HG03025 (cell line): ENCODE data around the gene BEGAIN.

Experiments used
- ATAC-seq: cut with Tn5 transposase; IDR thresholded peaks from one replicate; pipeline ENCODE4 v1.9.1; 2021; ENCODE audit warnings: mild to moderate bottlenecking, moderate library complexity; ENCODE audit not compliant: unreplicated experiment, low FRiP score

BEGAIN gene

DNA sequence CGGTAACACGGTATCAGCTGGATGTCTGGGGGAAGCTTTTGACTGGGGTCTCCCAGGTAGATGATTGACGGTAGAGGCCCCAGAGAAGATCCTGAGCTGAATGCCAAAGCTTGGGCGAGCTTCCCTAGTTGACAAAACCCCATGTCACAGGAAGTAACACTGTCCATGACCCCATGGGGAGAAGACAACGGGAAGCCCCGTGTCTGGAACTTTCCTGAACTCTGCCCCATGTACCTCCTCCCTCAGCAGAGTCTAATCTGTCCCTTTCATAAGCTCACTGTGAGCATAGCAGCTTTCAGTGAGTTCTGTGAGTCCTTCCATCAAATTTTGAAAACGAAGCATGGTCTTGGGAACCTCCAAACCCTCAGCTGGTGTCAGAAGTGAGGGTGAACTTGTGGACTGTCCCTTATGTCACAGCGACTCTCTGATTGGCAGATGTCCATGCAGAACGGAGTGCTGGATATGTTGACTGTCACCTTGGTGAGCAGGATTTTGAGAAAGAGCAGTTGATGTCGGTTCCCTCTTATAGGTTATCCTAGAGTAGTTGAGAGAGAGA lies 29.7 kb upstream of the BEGAIN start:
- ATAC-seq = no peak

DNA sequence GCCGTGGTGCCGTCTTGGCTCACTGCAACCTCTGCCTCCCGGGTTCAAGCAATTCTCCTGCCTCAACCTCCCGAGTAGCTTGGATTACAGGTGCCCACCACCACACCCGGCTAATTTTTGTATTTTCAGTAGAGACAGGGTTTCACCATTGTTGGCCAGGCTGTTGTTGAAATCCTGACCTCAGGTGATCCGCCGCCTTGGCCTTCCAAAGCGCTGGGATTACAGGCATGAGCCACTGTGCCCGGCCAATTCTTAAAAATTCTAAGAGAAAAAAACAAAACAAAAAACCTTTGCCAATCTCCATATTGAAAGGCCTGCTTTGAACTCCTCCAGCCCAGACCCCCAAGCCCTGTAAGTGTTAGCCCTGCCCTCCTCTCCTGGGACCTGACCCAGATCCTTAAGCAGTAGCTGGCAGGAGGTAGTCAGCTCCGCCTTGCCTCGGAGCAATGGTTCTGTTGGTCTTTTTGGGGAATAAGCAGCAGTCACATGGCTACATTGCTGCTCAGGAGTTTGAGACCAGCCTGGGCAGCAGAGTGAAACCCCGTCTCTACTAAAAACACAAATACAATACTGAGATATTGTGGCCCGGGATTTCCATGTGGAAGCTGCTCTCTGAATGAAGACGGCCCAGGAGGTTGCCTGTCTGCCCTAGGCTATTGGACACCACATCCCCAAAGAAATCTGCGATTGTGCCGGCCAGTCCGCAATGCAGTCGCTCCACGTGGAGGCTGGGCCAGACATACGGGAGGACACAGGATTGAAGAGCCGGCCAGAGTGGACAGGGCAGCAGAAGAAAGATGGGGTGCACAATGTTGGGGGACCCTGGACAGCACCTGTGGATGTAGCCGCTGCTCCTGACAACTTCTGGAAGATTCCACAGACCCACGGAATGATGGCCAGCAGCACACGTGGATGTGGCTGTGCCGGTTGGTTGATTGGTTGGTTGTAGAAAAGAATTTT lies 28.8 kb upstream of the BEGAIN start:
- no peak for ATAC-seq

DNA sequence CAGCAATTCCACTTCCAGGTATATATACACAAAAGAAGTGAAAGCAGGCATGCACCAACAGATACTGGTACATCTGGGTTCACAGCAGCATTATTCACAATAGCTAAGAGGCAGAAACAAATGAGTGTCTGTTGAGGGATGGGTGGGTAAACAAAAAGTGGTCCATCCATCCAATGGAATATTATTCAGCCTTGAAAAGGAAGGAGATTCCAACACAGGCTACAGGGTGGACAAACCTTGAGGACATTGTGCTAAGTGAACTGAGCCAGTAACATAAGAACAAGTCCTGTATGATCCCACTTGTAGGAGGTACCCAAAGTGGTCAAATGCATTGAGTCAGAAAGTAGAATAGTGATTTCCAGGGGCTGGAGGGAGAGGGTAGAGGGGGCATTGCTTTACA lies 27.6 kb upstream of the BEGAIN start:
- ATAC-seq = no peak

DNA sequence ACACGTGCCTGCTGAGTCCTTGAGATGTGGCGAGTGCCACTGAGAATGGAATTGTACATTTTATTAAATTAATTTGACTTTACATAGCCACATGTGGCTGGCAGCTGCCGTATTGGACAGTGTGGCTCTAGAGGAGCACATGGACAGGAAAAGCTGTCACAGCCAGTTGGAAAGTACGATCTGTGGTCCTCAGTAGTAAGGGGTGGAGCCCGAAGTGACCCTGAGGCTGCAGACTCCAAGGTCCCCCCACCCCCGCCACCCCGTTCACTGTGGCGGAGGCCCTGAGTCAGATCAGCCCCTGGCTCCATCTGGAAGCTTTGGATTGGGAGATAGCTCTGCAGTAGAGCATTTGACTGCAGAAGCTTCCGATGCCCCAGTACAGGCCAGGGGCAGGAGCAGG lies 25.8 kb upstream of the BEGAIN start:
- no peak for ATAC-seq

DNA sequence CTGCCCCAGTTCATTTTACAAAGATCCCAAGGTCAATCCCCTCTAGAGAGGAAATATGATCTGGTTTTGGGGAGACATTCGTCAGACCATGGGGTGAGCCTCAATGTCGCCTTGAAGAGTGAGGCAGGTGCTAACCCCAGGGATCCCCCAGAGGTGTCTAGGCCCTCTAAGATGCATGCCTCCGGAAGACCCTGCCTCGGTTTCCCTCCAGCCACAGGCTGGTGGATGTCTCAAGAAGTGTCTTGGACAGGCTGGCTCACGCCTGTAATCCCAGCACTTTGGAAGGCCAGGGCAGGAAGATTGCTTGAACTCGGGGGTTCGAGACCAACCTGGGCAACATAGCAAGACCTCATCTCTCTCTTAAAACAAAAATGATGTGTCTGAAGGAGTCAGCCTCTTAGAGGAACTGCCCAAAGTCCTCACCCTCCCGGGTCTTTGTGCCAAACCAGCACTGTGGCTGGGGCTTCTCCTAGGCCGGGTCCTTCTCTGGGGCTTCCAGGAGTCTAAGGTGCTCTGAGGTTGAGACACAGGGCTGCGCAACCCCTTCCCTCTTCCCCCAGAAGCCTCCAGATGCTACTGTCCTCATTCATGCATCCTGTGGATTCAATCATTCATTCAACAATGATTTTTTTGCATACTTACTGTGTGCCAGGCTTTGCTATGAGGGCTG lies 24.7 kb upstream of the BEGAIN start:
- ATAC-seq = no peak

DNA sequence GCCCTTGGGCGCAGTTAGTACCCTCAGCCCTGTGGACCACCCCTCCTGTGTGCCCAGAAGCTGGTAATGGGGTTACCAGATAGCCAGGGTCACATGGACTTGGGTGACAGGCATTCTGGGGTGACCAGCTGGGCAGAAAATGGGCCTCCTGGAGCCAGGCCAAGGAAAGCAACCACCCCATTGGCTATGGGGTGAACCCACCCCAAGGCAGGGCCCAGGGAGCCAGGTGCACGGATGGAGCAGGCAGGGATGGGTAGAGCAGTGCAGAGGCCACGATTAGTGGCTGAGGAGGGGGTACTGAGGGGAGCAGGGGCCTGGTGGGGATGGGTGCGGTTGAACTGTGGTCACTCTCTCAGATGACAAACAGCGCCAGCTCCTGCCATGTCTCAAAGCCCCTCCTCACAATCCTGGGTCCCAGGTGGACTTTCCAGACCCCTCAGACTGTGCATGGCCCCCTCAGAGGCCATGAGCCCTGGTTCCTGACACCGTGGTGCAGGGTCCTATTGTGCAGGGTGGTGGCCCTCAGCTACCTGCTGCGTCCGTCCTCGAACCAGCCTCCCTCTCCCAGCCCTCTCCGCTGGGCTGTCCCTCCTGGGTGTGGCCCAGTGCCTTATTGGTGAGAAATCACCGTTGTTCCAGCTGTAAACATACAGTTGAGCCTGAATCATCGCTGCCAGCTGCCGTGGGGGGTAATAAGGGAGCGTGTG lies 23.4 kb upstream of the BEGAIN start:
- ATAC-seq = no peak

DNA sequence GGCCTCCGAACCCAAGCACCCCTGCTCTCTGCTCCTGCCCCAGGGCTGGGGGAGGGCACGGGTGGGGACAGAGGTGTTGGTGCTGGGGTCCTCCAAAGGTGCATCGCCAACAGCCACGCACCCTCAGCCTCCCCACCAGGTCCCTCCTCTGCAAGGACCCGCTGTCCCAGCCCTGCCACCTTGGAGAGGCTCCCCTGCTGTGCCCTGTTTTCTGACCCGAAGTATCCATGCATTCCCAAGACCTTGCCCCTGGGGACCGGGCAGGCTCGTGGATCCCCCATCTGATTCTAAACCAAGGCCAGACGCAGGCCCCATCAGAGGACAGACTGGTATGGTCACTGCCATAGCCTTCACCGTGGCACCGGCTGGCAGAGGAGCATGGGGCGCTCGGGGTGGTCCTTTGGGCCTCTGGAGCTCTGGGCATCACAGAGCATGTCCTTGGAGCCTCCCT lies 22.7 kb upstream of the BEGAIN start:
- no peak for ATAC-seq

DNA sequence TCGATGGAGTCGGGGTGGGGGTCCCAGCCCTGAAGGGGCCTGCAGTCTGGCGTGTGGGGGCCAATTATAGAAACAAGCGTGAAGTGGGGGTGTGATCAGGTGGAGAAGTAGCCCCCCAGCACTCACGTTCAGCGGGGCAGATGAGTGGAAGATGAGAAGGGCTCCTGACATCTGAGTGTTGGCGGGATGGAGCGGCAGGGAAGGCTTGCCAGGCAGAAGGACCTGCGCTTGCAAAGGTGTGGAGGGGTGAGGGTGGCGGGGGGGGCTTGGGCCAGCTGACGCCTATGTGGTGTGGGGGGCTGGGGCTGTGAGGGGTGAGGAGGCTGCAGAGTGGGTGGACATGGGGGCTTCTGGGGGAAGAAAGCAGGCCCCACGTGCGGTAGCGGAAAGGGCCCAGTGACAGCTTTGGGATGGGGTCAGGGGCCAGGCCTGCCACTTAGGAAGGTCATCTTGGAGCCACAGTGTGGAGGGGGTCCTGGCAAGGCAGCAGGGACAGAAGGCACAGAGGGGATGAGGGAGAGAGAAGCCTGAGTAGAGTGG lies 22.2 kb upstream of the BEGAIN start:
- no peak for ATAC-seq

DNA sequence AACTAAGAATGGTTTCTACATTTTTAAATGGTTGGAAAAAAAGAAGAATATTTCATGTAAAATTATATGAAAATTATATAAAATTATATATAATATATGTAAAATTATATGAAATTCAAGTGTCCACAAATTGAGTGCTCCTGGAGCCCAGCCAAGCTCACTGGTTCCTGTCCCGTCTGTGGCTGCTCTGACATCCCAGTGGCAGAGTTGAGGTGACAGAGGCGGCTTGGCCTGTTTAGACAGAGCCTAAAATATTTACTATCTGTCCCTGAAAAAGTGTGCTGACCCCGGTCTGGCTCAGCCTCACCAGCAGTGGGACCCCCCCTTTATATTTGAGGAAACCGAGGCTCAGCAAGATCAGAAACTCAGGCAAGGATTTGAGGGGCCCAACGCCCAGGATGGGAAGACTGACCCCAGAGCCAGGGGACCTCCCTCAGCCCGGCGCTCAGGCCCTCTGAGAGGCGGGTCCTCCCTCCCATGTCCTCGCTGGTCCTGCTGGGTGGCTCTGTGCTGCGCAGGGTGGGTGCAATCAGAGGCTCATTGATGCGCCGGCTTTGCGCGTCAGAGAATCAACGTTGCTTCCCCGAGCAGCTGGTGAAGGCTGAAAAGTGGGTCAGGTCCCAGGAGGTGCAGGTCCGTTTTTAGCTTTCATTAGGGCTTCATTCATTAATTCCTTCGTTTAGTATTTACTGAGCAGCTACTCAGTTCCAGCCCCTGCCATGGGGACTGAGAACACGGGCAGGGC lies 21.5 kb upstream of the BEGAIN start:
- no peak for ATAC-seq

DNA sequence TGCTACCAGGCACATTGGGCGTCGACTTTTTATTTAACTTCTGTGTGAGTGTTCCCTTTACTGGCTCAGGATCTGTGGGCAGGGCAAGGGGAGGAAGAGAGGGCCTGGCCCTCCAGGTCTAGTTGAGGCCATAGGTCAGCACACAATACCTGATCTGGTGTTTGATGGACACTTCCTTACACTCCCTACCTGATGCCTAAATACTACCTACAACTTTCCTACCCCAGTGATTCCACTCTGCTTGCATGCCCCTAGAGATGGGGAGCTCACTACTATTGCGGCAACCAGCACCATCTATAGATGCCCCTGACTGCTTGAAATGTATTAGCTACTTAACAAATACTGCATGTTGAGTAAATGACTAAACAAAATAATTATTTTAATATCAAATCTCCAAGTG lies 20.8 kb upstream of the BEGAIN start:
- ATAC-seq = no peak

DNA sequence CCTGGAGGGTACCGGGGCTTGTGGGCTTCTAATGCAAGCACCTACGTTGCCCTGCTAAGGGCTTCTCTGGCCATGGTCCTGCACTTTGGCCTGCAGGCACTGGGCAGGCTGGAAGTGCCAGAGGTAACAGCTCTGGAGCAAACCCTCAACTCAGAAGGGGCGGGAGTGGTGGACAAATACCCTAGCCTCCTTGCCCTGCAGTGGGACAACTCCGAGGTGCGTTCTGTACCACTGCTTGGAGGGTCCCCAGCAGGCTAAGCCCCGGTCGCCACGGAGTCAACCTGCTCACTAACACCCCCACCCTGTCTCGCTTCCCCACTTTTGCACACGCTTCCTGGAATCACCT lies 20.4 kb upstream of the BEGAIN start:
- ATAC-seq = no peak

DNA sequence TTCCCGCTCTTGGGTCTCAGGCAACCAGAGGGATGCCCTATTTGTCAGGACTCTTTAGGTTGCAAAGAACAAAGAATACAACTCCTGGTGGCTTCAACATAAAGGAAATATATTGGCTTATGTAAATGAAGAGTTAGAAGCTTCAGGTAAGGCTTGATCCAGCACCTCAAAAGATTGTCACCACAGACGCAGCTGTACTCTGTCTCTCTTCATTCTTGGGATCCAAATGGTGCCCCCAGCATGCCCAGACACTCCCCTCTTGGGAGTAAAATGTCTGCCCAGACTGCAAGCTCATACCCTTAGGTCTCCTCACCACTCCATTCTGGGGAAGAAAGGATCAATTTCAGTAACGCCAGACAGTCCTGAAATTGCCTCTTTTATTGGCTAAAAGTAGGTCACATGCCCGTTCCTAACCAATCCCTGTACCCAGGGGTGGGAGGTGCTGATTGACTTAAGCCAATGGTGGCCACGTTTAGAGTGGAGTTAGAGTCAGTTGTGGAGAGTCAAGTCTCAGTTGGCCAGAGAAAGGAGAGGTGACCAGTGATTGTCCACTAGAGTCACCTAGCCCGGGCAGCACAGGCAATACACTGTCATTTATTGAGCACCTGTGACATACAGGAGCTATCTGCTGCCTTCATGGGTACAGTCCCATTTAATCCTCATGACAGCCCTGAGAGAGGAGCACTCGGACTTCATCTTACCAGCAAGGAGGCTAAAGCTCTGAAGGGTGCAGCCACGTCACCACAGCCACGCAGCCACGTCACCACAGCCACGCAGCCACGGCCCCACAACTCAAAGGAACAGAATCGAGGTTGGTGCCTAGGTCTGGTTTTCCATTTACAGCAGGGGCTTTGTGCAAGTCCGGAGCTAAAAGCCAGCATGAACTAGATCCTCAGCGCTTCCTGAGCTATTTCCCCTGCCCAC lies 19.7 kb upstream of the BEGAIN start:
- no peak for ATAC-seq

DNA sequence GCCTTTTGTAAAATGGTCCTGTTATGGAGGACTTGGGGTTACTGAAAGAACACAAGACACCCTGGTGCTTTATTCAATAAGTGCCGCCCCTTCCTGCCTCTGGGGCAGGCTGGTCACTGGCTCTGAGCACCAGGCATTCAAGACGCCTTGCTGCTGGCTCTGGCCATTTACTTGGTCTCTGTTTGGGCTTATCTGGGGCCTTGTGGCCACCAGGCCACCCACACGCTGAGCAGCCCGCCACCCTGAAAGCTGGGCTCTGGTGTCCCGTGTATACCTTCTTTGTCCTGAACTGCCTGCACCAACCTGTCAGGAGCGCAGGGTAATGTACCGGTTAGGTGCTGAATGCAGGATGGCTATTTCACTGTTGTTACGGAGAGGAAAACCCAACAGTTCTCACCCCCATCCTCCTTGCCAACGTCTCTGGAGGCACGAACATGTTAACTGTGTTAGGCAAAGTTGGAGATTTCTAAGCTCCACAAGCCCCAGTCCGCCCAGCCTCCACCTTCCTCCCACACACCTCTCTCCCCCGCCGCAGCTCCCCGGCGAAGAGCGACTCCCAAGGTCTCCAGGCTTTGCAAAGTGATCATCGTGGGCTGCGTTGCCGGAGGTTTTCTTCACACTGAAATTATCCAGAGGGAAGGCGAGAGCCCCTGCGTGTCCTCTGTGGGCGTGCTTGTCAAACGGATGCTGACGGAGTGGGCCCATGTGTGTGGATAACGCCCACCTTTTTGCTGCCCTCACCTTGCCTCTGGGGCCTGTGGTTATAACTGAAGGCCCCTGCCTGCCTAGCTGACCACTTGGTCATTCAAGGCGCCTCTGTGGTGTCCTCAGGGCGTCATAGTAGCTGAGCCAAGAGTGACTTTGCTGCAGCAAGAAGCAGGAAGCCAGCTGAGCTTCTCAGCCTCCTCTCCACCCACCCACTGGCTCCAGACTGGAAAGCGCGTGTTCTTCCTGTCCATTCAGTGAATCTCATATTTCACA lies 18.8 kb upstream of the BEGAIN start:
- ATAC-seq = no peak

DNA sequence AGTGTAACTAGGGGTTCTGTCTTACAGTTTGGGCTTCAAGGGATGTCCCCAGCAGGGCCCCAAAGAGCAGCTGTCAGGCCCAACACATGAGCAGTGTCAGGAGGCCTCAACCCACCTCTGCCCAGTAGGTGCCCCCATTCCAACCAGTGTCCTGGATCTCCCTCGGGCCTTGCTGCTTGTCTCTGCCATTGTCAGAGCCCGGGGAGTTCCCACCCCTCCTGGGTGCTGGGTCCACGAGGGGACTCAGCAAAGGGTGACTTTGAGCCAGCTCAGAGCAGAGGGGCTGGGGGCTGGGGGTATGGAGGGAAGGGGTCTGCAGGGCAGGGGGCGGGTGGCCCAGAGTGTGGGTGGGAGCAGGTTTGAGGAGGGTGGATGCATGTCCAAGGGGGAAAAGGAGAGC lies 18.0 kb upstream of the BEGAIN start:
- no peak for ATAC-seq

DNA sequence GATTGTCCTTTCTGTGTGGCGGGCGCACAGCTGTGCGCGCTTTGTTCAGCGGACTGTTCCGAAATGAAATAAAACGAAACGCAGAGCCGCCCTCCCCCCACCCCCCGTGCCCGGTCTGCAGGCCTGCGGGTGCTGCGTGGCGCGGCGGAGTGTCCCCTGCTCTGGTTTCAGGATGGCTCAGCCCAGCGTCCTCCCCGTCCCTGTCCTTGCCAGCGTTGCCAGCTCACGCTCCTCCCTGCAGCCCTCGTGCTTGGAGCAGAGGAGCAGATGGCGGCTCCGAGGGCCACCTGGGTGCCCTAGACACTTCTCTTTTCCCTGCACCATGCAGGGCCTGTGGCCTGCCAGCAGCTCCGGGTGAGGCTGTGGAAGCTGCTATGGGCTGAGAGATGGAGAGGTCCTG lies 17.5 kb upstream of the BEGAIN start:
- no peak for ATAC-seq

DNA sequence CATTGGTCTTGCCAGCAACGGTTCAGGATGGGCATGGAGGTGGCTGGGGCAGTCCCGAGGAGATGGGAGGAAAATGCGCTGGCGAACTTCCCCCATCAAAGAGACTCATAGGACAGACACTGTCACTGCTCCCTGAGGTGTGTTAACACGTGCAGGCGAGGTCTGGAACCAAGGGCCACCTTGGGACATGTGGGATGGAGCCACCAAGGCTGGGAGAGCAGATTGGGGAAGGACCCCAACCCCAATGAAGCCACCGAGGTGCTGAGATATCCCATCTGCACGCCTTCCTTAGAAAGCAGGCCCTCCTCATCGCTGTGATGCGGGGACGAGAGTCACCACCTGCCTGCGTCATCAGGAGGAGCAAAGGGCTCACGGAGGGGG lies 16.9 kb upstream of the BEGAIN start:
- ATAC-seq = no peak

DNA sequence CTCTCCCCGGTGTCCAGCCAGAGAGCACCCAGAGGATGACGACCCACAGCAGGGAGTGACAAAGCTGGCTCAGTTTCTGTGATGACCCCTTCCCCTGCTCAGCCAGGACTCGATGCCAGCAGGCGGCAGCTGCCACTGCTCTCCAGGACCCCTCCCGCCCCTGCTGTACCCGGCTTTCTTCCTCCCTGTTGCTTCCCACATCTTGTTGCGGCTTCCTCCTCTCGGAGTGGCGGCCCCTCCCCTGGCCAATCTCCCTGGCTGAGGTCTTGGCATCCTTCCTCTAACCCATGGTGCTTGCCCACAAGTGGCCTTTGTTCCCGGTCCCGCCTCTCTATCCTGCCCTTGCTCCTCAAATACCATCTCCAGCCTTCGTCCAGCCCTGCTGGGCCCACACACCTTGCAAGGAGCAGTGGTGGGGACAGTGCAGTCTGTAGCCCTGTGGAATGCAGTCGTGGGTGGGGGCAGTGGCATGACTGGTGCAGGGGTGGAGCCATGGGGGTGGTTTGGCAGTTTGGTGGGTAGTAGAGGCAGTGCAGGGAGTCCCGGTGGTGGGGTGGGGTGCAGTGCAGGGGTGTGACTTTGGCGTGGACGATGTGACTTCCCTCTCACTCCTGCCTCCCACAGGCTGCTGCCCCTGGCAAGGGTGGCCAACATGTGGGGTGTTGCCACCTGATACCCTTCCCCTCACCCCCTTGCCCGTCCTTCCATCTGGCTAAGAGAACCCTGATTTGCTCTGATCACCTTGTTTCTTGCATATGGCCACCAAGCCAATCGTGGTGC lies 16.3 kb upstream of the BEGAIN start:
- no peak for ATAC-seq
